Stimulated activated CD4-positive, alpha-beta T cell treated with anti-CD3 and anti-CD28 coated beads, Interleukin-4, amount 100 ng/mL, for 1 hour (primary cell): Measurements from ENCODE around the gene CXCR5.

Experiments used
- DNase-seq: peaks from one replicate; pipeline ENCODE4 v3.0.0-alpha.2; 2020

Gene CXCR5

GRCh38 chr11:118914178-118914918 is 30.7 kb downstream of the CXCR5 start:
- peak; percentile 63 for DNase-seq

- DNase-seq = no peak
Measured at GRCh38 chr11:118914987-118915386, 31.3 kb downstream of the CXCR5 start.

GRCh38 chr11:118915396-118915795 is 31.7 kb downstream of the CXCR5 start:
- DNase-seq = no peak

- no peak for DNase-seq
Measured at GRCh38 chr11:118915941-118916841, 32.5 kb downstream of the CXCR5 start.

GRCh38 chr11:118916842-118917388 is 33.2 kb downstream of the CXCR5 start:
- no peak for DNase-seq

- DNase-seq = peak; percentile 51
Measured at GRCh38 chr11:118917481-118918127, 33.9 kb downstream of the CXCR5 start.

- DNase-seq = no peak
Measured at GRCh38 chr11:118918128-118918685, 34.5 kb downstream of the CXCR5 start.

- DNase-seq = no peak
Measured at GRCh38 chr11:118918686-118919280, 35.1 kb downstream of the CXCR5 start.

GRCh38 chr11:118921121-118921928 is 37.6 kb downstream of the CXCR5 start:
- no peak for DNase-seq

GRCh38 chr11:118921929-118922744 is 38.4 kb downstream of the CXCR5 start:
- no peak for DNase-seq

- no peak for DNase-seq
Measured at GRCh38 chr11:118922745-118923627, 39.3 kb downstream of the CXCR5 start.

GRCh38 chr11:118923721-118924587 is 40.3 kb downstream of the CXCR5 start:
- DNase-seq = no peak

GRCh38 chr11:118924591-118925585 is 41.2 kb downstream of the CXCR5 start:
- DNase-seq = peak; percentile 53

- no peak for DNase-seq
Measured at GRCh38 chr11:118927554-118928100, 43.9 kb downstream of the CXCR5 start.

- DNase-seq = peak; percentile 92
Measured at GRCh38 chr11:118928101-118928869, 44.6 kb downstream of the CXCR5 start.

- DNase-seq = peak; percentile 54
Measured at GRCh38 chr11:118928870-118929500, 45.3 kb downstream of the CXCR5 start.
